Lower leg skin (tissue), 4 donors: ENCODE results near the gene MAPK9. TPM values are rescaled to one million over a fixed set of nuclear protein-coding genes. Genes with fewer than 3 reads are reported as not detected.
A peak's percentile ranks its signal among the peaks of the same experiment; 100 is the strongest.

Experiments used
- DNase-seq, 2 donors: peaks; one replicate each; pipeline ENCODE4 v3.0.0-alpha.2; 2019; ENCODE audit warnings: low spot score in 2 of 2
- H3K4me3 ChIP-seq: fragments of 200-600 bp; sonication (generic); 2 replicates; pipeline ENCODE4 v1.5.1; 2017; ENCODE audit warnings: mild to moderate bottlenecking, low read depth; ENCODE audit not compliant: poor library complexity, severe bottlenecking
- POLR2A ChIP-seq, 2 donors: fragments of 450-650 bp; IDR thresholded peaks; one replicate each; pipeline ENCODE4 v1.6.1; 2016 to 2017; ENCODE audit warnings: antibody characterized with exemption in 2 of 2, mild to moderate bottlenecking in 1 of 2, moderate library complexity in 1 of 2
- WGBS, 2 donors: methylation state at CpG; one replicate each; pipeline ENCODE4 v1.1.5; 2018; 5-methylcytosine and 5-hydroxymethylcytosine counted together
- intact Hi-C: fragments of 100-400 bp; cut with DNase I; formaldehyde crosslinking; loops from one replicate; pipeline ENCODE4 v1.15.0; 2023; ENCODE audit warnings: low total_unique reads
- total RNA-seq, 4 donors: library from RNA; depleted of rRNA; stranded (reverse); fragments of >200 nt; gene quantifications; one replicate each; pipeline ENCODE4 v1.1.0, GENCODE V29; 2016
- TF ChIP-seq, protein P1 (sequence below), 3 donors: fragments of 450-650 bp; IDR thresholded peaks; one replicate each; pipeline ENCODE4 v1.5.1; 2016; ENCODE audit warnings: antibody characterized with exemption in 3 of 3, mild to moderate bottlenecking in 3 of 3, moderate library complexity in 2 of 3

Gene MAPK9
- total RNA-seq, 4 donors from 2014 or later, result 10.4 to 18.4 (median 15.4) TPM

DNA sequence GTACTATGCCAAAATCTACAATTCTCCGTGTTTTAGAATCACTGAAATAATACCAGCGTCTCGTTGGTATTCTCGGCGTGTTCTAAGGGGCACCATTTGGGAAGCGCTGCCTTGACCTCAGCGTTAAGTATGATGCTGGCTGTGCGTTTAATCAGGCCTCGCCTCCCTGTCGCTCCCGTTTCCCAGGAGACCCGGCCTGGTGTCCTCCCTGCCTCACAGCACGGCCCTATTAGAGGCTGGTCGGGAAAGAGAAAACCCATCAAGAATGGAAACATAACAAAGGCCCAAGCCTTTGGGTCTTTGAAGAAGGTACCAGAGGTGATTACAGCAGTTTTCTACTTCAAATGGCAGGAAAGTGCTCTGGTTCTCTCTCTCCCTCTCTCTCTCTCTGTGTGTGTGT, 31.3 kb upstream of the MAPK9 start:
- 90 to 93% methylated on average over 14 of the region's 14 CpGs for WGBS, 2 donors
- no peak for DNase-seq
- H3K4me3 ChIP-seq, result no peak overlapping the region
- no peak for TF ChIP-seq POLR2A (IDR thresholded peaks at IDR 0.05)
- TF ChIP-seq, protein P1, sequence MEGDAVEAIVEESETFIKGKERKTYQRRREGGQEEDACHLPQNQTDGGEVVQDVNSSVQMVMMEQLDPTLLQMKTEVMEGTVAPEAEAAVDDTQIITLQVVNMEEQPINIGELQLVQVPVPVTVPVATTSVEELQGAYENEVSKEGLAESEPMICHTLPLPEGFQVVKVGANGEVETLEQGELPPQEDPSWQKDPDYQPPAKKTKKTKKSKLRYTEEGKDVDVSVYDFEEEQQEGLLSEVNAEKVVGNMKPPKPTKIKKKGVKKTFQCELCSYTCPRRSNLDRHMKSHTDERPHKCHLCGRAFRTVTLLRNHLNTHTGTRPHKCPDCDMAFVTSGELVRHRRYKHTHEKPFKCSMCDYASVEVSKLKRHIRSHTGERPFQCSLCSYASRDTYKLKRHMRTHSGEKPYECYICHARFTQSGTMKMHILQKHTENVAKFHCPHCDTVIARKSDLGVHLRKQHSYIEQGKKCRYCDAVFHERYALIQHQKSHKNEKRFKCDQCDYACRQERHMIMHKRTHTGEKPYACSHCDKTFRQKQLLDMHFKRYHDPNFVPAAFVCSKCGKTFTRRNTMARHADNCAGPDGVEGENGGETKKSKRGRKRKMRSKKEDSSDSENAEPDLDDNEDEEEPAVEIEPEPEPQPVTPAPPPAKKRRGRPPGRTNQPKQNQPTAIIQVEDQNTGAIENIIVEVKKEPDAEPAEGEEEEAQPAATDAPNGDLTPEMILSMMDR (IDR thresholded peaks at IDR 0.05), result no peak
- intact Hi-C loops, result no loop called here

DNA sequence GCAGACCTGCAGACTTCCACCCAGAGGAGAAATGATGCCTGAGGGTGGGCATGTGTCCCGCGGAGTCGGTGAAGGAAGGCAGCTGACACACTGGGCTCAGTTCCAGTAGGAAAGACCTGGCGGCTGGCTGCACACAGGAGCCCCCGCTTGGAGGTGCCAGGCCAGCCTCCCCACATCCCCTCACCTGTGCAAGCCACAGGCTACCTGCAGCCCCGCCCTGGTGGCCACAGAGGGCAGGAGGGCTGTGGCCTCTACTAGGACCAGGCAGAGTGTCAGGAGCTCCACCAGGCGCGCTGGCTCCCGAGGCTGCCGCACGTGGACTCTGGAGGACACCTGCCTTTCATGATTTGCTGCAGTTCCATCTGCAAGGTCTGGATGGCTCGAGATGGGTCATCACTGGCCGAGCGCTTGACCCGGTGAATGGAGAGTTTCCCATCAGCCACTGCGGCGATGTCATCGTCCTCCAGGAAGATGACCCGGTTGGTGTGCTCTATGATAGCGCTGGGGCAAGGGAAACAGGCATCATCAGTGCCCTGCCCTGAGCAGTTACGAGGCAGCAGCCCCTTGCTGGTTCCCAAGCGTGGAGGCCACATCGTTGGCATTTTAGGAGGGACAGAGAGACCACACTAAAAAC, 26.7 kb upstream of the MAPK9 start:
- H3K4me3 ChIP-seq, result no peak overlapping the region
- DNase-seq, result no peak
- 82 to 90% methylated on average over 23 of the region's 23 CpGs for WGBS, 2 donors
- TF ChIP-seq POLR2A (IDR thresholded peaks at IDR 0.05), result no peak
- TF ChIP-seq, protein P1 (IDR thresholded peaks at IDR 0.05), result no peak
- intact Hi-C loops, result no loop called here

DNA sequence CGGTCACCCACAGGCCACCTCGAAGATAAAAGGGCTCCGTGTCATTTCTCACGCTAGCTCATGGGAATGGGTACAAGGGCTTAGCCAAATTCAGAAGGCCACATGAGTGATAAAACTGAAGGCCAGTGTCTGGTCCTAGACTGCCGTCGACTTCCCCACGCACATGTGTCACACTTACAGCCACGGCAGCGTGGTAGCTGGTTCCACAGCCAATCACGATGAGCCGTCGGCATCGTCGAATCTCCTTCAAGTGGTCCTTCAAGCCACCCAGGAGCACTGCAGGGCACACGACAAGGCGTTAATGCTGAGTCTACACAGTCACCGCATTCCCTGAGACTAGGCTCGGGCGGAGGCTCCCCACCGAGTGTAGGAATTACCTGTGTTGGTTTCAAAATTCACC, 24.7 kb upstream of the MAPK9 start:
- intact Hi-C loops, result no loop called here
- no peak for TF ChIP-seq POLR2A (IDR thresholded peaks at IDR 0.05)
- TF ChIP-seq, protein P1 (IDR thresholded peaks at IDR 0.05), result no peak
- no peak for DNase-seq
- no peak overlapping the region for H3K4me3 ChIP-seq
- WGBS, 2 donors, result 90 to 91% methylated on average over 20 of the region's 20 CpGs

DNA sequence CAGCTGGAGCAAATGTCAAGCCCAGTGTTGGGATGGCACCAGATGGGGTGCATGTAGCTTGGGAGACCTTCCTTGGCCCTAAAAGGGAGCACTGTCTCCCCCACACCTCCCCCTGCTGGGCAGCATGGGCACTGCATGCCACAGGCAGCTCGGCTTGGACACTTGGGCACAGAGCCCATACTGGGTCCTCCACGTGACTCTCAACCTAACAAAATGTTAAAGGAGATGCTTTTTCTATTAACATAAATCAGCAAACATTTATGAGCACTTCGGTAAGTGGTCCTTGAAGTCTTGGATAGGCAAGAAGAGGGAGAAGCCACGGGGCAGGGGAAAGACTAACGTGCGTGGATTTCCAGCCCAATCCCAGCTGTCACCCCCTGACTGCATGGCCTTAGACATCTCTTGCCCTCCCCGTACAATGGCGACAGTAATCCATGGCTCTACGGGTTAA, 23.9 kb upstream of the MAPK9 start:
- intact Hi-C loops, result no loop called here
- no peak for TF ChIP-seq POLR2A (IDR thresholded peaks at IDR 0.05)
- TF ChIP-seq, protein P1 (IDR thresholded peaks at IDR 0.05), result peak in 1 of 3 donors; percentile 64
- WGBS, 2 donors, result 67 to 72% methylated on average over 9 of the region's 9 CpGs
- H3K4me3 ChIP-seq, result no peak overlapping the region
- DNase-seq, result peak in 1 of 2 donors; percentile 91

DNA sequence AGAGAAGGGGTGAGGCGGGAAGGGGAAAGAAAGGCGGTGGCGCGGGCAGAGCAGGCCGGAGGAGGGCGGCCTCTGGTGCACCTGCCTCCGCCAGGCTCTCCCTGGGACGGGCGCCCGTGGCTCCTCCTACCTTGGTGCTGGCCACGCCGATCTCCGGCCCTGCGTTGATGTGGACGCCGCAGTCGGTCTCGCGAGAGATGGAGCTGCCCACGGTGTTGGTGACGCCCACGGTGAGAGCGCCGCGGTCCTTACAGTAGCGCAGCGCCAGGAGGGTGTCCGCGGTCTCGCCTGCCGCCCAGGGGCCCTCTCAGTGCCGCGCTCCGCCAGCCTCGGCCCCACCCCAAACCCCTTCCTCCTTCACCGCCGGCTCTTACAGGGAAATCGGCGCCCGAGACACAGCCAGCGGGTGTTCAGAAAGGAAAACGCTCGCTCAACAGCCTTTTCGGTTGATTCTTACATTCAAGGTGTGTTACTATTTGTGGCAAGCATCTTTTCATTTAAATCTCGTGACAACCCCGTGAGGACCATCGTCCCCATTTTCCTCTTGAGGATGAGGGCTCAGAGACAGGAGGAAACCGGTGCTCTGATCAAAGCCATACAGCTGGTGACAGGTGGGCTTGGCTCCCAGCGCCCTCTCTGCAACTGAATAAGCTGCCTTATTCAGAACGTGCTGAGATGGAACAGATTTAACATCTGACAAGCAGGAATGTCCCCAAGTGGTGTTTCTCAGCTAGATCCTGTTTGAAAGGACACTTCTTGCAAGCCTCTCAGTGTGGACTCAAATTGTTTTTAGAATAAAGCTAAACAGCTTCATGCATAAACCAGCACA, 22.0 kb upstream of the MAPK9 start:
- H3K4me3 ChIP-seq, result no peak overlapping the region
- intact Hi-C loops, result no loop called here
- WGBS, 2 donors, result 73 to 94% methylated on average over 47 to 50 of the region's 50 CpGs
- DNase-seq, result no peak
- no peak for TF ChIP-seq POLR2A (IDR thresholded peaks at IDR 0.05)
- TF ChIP-seq, protein P1 (IDR thresholded peaks at IDR 0.05), result no peak
